Subcutaneous preadipocyte (primary cell): ENCODE data around the gene CDH11. TPM values are rescaled to one million over a fixed set of nuclear protein-coding genes. Genes with fewer than 3 reads are reported as not detected.

ENCODE experiments used
- total RNA-seq: library from RNA; depleted of rRNA; stranded (reverse); fragments of >200 nt; gene quantifications from 2 replicates; pipeline ENCODE4 v1.2.3, GENCODE V29; 2012

CDH11 gene, protein sequence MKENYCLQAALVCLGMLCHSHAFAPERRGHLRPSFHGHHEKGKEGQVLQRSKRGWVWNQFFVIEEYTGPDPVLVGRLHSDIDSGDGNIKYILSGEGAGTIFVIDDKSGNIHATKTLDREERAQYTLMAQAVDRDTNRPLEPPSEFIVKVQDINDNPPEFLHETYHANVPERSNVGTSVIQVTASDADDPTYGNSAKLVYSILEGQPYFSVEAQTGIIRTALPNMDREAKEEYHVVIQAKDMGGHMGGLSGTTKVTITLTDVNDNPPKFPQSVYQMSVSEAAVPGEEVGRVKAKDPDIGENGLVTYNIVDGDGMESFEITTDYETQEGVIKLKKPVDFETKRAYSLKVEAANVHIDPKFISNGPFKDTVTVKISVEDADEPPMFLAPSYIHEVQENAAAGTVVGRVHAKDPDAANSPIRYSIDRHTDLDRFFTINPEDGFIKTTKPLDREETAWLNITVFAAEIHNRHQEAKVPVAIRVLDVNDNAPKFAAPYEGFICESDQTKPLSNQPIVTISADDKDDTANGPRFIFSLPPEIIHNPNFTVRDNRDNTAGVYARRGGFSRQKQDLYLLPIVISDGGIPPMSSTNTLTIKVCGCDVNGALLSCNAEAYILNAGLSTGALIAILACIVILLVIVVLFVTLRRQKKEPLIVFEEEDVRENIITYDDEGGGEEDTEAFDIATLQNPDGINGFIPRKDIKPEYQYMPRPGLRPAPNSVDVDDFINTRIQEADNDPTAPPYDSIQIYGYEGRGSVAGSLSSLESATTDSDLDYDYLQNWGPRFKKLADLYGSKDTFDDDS
- total RNA-seq, result 6.5 and 19.8 TPM in 2 replicates

DNA sequence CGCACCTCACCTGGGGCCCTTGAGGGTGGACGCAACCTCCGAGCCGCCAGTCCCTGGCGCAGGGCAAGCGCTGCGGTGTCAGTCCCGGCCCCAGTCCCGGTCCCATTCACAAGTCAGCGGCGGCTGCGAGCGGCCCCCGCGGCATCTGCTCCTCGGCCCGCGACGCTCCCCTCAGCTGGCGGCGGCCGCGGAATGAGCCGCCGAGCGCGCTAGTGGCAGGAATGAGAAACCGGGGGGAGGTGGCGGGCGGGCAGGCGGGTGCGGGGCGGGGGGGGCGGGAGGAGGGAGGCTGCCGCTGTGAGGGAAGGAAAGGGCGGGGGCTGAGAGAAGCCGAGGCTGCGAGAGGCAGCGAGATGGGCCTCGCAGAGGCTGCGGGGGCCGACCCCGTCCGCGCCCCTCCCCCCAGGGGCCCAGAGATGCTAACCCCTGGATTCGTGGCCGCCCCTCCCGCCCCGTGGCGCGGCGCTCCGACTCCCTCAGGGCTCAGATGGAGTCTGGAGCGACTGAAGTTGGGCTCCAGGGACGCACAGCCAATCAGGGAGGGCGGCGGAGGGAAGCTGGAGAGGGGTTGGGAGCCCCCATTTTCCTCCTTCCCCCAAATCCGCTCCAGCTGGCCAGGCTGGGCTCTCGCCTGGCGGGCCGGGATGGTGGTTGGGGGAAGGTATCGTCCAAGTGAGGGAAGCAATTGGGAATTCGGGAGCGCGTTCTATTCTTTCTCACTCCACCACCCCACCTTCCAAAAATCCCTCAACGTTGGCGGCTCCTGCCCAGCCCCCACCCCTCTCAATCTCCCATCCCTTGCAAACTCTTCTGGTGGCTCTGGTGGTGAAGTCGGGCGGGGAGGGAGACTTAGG is at the start of gene CDH11:
TSS of gene CDH11 (minus strand) at position 194 of the 854 bp plus-strand sequence. CDS start 117,194 bp downstream, outside the sequence.

